NB4 (cell line): ENCODE measurements around the gene ADAM11.

Experiments
- DNase-seq: peaks from one replicate; pipeline ENCODE4 v3.0.0; 2010; ENCODE audit warnings: low read depth
- H3K4me3 ChIP-seq: one replicate; pipeline ENCODE4 v1.5.1; 2011; ENCODE audit warnings: mild to moderate bottlenecking, low read depth, low read length, moderate library complexity
- CTCF ChIP-seq: IDR thresholded peaks from one replicate; pipeline ENCODE4 v1.5.1; 2012; ENCODE audit warnings: low read depth, low read length
- MAX ChIP-seq: IDR thresholded peaks from 2 replicates; pipeline ENCODE4 v1.6.1; 2011; ENCODE audit warnings: low read depth, low read length
- MYC ChIP-seq: IDR thresholded peaks from 2 replicates; pipeline ENCODE4 v1.6.1; 2011; ENCODE audit warnings: low read depth, low read length
- POLR2A ChIP-seq: IDR thresholded peaks from 2 replicates; pipeline ENCODE4 v1.6.1; 2011; ENCODE audit warnings: mild to moderate bottlenecking; ENCODE audit not compliant: insufficient read length; ENCODE audit errors: extremely low read depth

The ADAM11 gene

DNA sequence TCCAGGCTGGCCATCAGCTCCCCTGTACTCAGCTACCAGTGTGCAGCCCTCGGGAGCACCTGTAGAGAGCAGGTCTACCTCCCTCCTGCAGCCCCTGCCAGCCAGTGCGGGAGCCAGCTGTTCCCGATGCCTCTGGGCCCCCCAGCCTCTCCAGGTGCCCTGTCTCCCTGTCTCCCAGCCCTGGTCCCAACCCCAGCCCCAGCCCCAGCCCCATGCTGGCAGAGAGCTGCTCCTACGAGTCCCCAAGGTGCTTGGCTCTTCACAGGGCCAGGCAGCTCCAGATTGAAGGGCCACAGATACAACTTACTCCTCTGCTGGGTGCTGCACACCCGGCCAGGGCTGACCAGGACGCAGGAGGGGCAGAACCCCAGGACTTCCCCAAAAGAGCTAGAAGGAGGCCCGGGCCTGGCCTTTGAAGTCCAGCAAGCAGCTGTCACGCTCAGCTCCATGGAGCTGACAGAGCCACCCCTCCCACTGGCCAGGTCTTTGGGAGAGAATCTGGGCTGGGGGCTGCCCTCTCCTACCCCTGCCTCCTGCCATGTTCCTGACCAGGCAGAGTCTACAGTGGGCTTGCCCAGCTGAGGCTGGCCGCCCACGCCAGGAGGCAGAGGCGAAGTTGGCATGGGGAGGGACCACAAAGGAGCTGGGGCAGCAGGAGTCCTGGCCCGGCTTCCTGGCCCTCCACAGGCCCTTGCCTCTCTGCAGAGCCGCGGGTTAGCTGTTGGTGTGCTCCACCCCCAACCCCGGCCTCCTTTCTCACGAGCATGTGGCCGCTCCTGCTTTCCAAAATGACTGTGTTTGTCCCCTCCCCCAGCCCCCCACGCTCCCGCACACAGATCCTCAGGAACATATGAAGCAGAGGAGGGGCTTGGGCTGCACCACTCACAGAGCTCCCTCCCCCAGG lies 9.5 kb upstream of the ADAM11 start:
- DNase-seq, result no peak
- no peak for TF ChIP-seq MYC
- TF ChIP-seq MAX, result no peak
- TF ChIP-seq POLR2A, result no peak
- no peak for TF ChIP-seq CTCF

GRCh38 chr17:44749980-44750318 lies 8.8 kb upstream of the ADAM11 start:
- H3K4me3 ChIP-seq, result no peak overlapping the region
- DNase-seq, result no peak
- TF ChIP-seq MAX, result no peak
- TF ChIP-seq CTCF, result no peak
- TF ChIP-seq MYC, result no peak
- no peak for TF ChIP-seq POLR2A

More for the DNA sequence above, 9.5 kb upstream of the ADAM11 start:
- H3K4me3 ChIP-seq, result no peak overlapping the region

- TF ChIP-seq POLR2A (no peak), MAX (no peak), MYC (no peak), CTCF (no peak)
- no peak for DNase-seq
Observed at GRCh38 chr17:44751331-44751730, 7.5 kb upstream of the ADAM11 start.

GRCh38 chr17:44751806-44752205 lies 7.0 kb upstream of the ADAM11 start:
- DNase-seq, result no peak
- H3K4me3 ChIP-seq, result no peak overlapping the region
- TF ChIP-seq POLR2A, result no peak
- TF ChIP-seq MAX, result no peak
- TF ChIP-seq CTCF, result no peak
- TF ChIP-seq MYC, result no peak

More at GRCh38 chr17:44751331-44751730, 7.5 kb upstream of the ADAM11 start:
- H3K4me3 ChIP-seq, result no peak overlapping the region

GRCh38 chr17:44752953-44753861 lies 5.6 kb upstream of the ADAM11 start:
- no peak for DNase-seq
- no peak overlapping the region for H3K4me3 ChIP-seq
- TF ChIP-seq CTCF (no peak), MYC (no peak), MAX (no peak), POLR2A (no peak)
